ENCODE data around the gene YBX1.
A peak's percentile ranks its signal among the peaks of the same experiment; 100 is the strongest.

YBX1 gene

DNA sequence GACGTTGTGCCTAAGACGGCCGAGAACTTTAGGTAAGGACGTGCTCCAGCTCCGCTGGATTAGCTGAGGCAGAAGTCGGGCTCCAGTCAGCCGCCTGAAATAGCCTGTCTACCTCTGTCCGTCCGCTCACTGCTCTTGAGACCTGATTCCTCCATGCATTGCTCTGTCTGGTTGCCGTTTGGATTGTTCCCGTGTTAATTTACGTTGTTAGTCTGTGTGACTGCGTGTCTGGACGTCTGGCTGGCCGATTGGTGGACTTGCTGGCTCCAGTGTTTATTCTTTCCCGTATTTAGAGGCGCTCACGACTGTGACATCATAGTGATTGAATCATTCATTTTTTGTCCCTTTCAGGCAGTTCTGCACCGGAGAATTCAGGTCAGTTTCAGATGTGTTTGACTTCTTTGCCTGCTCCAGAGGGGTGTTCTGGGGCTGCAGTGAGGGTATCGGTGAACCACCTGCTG lies 23.3 kb upstream of the YBX1 start:
- peak overlapping the region; percentile 78 for H3K27ac ChIP-seq
- H3K9me3 ChIP-seq (ENCODE audit: severe bottlenecking), result no peaks in the 10 kb centered on the region
- TF ChIP-seq CTCF (IDR thresholded peaks at IDR 0.05; ENCODE audit: low read depth, low read length), result no peak
- peaks cover 35% of the 10 kb centered on the region for H3K36me3 ChIP-seq
- peak overlapping the region; percentile 75 for H3K4me3 ChIP-seq (ENCODE audit: low read depth, low read length)
- no peaks in the 10 kb centered on the region for H3K27me3 ChIP-seq (ENCODE audit: insufficient read depth, low read depth, severe bottlenecking)
- DNase-seq, result no peak

- DNase-seq, result no peak
- Histone ChIP-seq H3K27ac (no peak overlapping the region), H3K9me3 (ENCODE audit: severe bottlenecking) (no peaks in the 10 kb centered on the region), H3K36me3 (peaks cover 56% of the 10 kb centered on the region), H3K4me3 (ENCODE audit: low read depth, low read length) (no peak overlapping the region), H3K27me3 (ENCODE audit: insufficient read depth, low read depth, severe bottlenecking) (no peaks in the 10 kb centered on the region)
- no peak for TF ChIP-seq CTCF (IDR thresholded peaks at IDR 0.05; ENCODE audit: low read depth, low read length)
Observed at GRCh38 chr1:42660907-42661500, 21.2 kb upstream of the YBX1 start.

DNA sequence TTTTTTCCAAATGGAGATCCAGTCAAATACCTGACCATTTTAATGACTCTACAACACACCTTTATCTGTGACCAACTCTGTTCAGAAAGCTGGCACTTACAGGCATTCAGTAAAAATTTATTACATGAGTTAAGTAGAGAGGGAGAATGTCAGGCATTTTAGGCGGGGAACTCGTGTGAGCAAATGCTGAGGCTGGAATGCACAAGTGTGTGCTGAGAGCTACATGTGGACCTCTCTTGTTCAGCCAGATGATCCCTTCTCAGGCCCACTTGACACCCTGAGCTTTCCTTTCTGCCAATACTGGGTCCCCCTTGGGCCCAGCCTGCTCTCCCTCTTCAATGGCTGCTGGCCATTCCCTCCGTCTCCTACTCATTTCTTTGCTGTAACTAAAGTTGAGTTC lies 12.3 kb upstream of the YBX1 start:
- H3K27ac ChIP-seq, result no peak overlapping the region
- no peak for DNase-seq
- peaks cover 64% of the 10 kb centered on the region for H3K36me3 ChIP-seq
- no peaks in the 10 kb centered on the region for H3K9me3 ChIP-seq (ENCODE audit: severe bottlenecking)
- TF ChIP-seq CTCF (IDR thresholded peaks at IDR 0.05; ENCODE audit: low read depth, low read length), result no peak
- H3K4me3 ChIP-seq (ENCODE audit: low read depth, low read length), result no peak overlapping the region
- no peaks in the 10 kb centered on the region for H3K27me3 ChIP-seq (ENCODE audit: insufficient read depth, low read depth, severe bottlenecking)

DNA sequence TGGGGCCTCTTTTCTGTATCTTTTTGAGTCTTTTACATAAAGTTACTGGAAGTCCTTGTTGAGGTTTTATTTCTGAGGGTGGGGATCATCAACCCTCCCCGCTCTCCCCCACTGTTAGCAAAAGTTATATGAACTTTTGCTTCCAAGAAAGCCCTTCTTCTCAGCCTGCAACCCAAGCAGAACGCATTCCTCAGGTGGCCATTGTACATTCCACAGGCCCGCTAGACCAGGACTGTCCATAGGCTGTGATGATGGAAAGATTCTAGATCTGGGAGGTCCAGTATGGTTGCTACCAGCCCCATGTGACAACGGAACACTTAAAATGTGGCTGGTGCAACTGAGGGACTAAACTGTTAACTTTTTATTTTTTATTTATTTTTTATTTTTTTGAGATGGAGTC lies 11.8 kb upstream of the YBX1 start:
- no peak overlapping the region for H3K4me3 ChIP-seq (ENCODE audit: low read depth, low read length)
- H3K27me3 ChIP-seq (ENCODE audit: insufficient read depth, low read depth, severe bottlenecking), result no peaks in the 10 kb centered on the region
- no peaks in the 10 kb centered on the region for H3K9me3 ChIP-seq (ENCODE audit: severe bottlenecking)
- peaks cover 62% of the 10 kb centered on the region for H3K36me3 ChIP-seq
- no peak overlapping the region for H3K27ac ChIP-seq
- no peak for DNase-seq
- no peak for TF ChIP-seq CTCF (IDR thresholded peaks at IDR 0.05; ENCODE audit: low read depth, low read length)

DNA sequence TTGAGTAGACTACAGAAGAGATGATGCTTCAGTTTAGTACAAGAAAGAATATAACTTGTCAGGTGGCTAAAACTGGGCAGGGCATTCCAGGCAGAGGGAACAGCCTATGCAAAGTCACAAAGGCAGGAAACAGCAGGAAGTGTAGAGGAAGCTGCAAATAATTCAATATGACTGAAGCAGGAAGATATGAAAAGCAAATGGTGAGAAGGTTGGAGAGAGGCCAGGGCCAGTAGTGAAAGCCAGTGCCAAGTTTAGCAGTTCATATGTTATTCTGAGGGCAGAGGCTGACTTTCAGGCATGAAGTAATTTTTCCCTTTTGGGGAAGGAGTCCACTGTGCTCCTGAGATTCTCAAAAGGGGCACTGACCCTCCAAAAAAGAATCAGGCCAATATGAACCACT lies 8.0 kb upstream of the YBX1 start:
- no peak for DNase-seq
- Histone ChIP-seq H3K9me3 (ENCODE audit: severe bottlenecking) (no peaks in the 10 kb centered on the region), H3K4me3 (ENCODE audit: low read depth, low read length) (no peak overlapping the region), H3K27me3 (ENCODE audit: insufficient read depth, low read depth, severe bottlenecking) (no peaks in the 10 kb centered on the region), H3K27ac (no peak overlapping the region), H3K36me3 (peaks cover 36% of the 10 kb centered on the region)
- TF ChIP-seq CTCF (IDR thresholded peaks at IDR 0.05; ENCODE audit: low read depth, low read length), result no peak

- H3K36me3 ChIP-seq, result peaks cover 32% of the 10 kb centered on the region
- no peak overlapping the region for H3K27ac ChIP-seq
- DNase-seq, result no peak
- H3K4me3 ChIP-seq (ENCODE audit: low read depth, low read length), result no peak overlapping the region
- no peaks in the 10 kb centered on the region for H3K27me3 ChIP-seq (ENCODE audit: insufficient read depth, low read depth, severe bottlenecking)
- TF ChIP-seq CTCF (IDR thresholded peaks at IDR 0.05; ENCODE audit: low read depth, low read length), result no peak
- H3K9me3 ChIP-seq (ENCODE audit: severe bottlenecking), result no peaks in the 10 kb centered on the region
Observed at GRCh38 chr1:42674682-42675081, 7.5 kb upstream of the YBX1 start.
